Stimulated activated memory B cell treated with anti-CD40 and anti-IgM and Interleukin-4, amounts not matched to agents 10 μg/mL and 1 μg/mL and 100 μg/mL, for 72 hours (primary cell): ENCODE results near the gene HS6ST2.

Source experiments
- ATAC-seq: fragments of 150-1000 bp; cut with Tn5 transposase; 2 replicates; pipeline ENCODE4 v1.10.0; 2021
- H3K27ac Mint-ChIP-seq: one replicate; pipeline ENCODE4 v1.8.0; 2022; ENCODE audit warnings: mild to moderate bottlenecking, mixed read lengths
- H3K27me3 Mint-ChIP-seq: one replicate; pipeline ENCODE4 v1.8.0; 2022; ENCODE audit warnings: mixed read lengths
- H3K36me3 Mint-ChIP-seq: one replicate; pipeline ENCODE4 v1.8.0; 2022; ENCODE audit warnings: mixed read lengths
- H3K4me1 Mint-ChIP-seq: one replicate; pipeline ENCODE4 v1.8.0; 2022; ENCODE audit warnings: mixed read lengths
- H3K4me3 Mint-ChIP-seq: one replicate; pipeline ENCODE4 v1.8.0; 2022; ENCODE audit warnings: mild to moderate bottlenecking, moderate library complexity, mixed read lengths
- H3K9me3 Mint-ChIP-seq: one replicate; pipeline ENCODE4 v1.8.0; 2022; ENCODE audit warnings: mixed read lengths

HS6ST2 gene

GRCh38 chrX:132837967-132838366 is 120.5 kb downstream of the HS6ST2 start:
- Mint-ChIP-seq H3K9me3 (no peaks in the 10 kb centered on the region), H3K4me3 (no peak overlapping the region), H3K4me1 (no peaks in the 10 kb centered on the region), H3K27me3 (no peaks in the 10 kb centered on the region), H3K36me3 (no peaks in the 10 kb centered on the region), H3K27ac (no peak overlapping the region)
- no peak for ATAC-seq

- no peaks in the 10 kb centered on the region for H3K9me3 Mint-ChIP-seq
- ATAC-seq = no peak
- no peaks in the 10 kb centered on the region for H3K36me3 Mint-ChIP-seq
- no peak overlapping the region for H3K27ac Mint-ChIP-seq
- H3K4me1 Mint-ChIP-seq = no peaks in the 10 kb centered on the region
- H3K4me3 Mint-ChIP-seq = no peak overlapping the region
- H3K27me3 Mint-ChIP-seq = no peaks in the 10 kb centered on the region
Observed at GRCh38 chrX:132837126-132837525, 121.3 kb downstream of the HS6ST2 start.

GRCh38 chrX:132836471-132836870 is 122.0 kb downstream of the HS6ST2 start:
- Mint-ChIP-seq H3K27ac (no peak overlapping the region), H3K27me3 (no peaks in the 10 kb centered on the region), H3K4me3 (no peak overlapping the region), H3K36me3 (no peaks in the 10 kb centered on the region), H3K4me1 (no peaks in the 10 kb centered on the region), H3K9me3 (no peaks in the 10 kb centered on the region)
- no peak for ATAC-seq

- H3K4me1 Mint-ChIP-seq = no peaks in the 10 kb centered on the region
- no peaks in the 10 kb centered on the region for H3K27me3 Mint-ChIP-seq
- H3K9me3 Mint-ChIP-seq = no peaks in the 10 kb centered on the region
- no peak for ATAC-seq
- H3K4me3 Mint-ChIP-seq = no peak overlapping the region
- H3K36me3 Mint-ChIP-seq = no peaks in the 10 kb centered on the region
- H3K27ac Mint-ChIP-seq = no peak overlapping the region
Observed at GRCh38 chrX:132834741-132835140, 123.7 kb downstream of the HS6ST2 start.

- no peaks in the 10 kb centered on the region for H3K27me3 Mint-ChIP-seq
Observed at GRCh38 chrX:132834109-132834508, 124.3 kb downstream of the HS6ST2 start.

GRCh38 chrX:132833373-132833772 is 125.1 kb downstream of the HS6ST2 start:
- no peak overlapping the region for H3K4me3 Mint-ChIP-seq
- H3K27ac Mint-ChIP-seq = no peak overlapping the region
- no peaks in the 10 kb centered on the region for H3K4me1 Mint-ChIP-seq
- H3K27me3 Mint-ChIP-seq = no peaks in the 10 kb centered on the region
- no peaks in the 10 kb centered on the region for H3K36me3 Mint-ChIP-seq
- ATAC-seq = no peak
- no peaks in the 10 kb centered on the region for H3K9me3 Mint-ChIP-seq

More at GRCh38 chrX:132834109-132834508, 124.3 kb downstream of the HS6ST2 start:
- Mint-ChIP-seq H3K9me3 (no peaks in the 10 kb centered on the region), H3K4me3 (no peak overlapping the region), H3K27ac (no peak overlapping the region), H3K36me3 (no peaks in the 10 kb centered on the region), H3K4me1 (no peaks in the 10 kb centered on the region)
- no peak for ATAC-seq

GRCh38 chrX:132831336-132831973 is 127.0 kb downstream of the HS6ST2 start:
- ATAC-seq = no peak
- no peaks in the 10 kb centered on the region for H3K4me1 Mint-ChIP-seq

GRCh38 chrX:132822634-132823012 is 135.8 kb downstream of the HS6ST2 start:
- H3K4me1 Mint-ChIP-seq = no peaks in the 10 kb centered on the region
- no peak overlapping the region for H3K4me3 Mint-ChIP-seq
- H3K27me3 Mint-ChIP-seq = no peaks in the 10 kb centered on the region
- H3K27ac Mint-ChIP-seq = no peak overlapping the region
- no peaks in the 10 kb centered on the region for H3K36me3 Mint-ChIP-seq
- ATAC-seq = no peak
- H3K9me3 Mint-ChIP-seq = no peaks in the 10 kb centered on the region

More at GRCh38 chrX:132831336-132831973, 127.0 kb downstream of the HS6ST2 start:
- Mint-ChIP-seq H3K4me3 (no peak overlapping the region), H3K36me3 (no peaks in the 10 kb centered on the region), H3K9me3 (no peaks in the 10 kb centered on the region), H3K27ac (no peak overlapping the region), H3K27me3 (no peaks in the 10 kb centered on the region)

- ATAC-seq = no peak
- H3K27me3 Mint-ChIP-seq = no peaks in the 10 kb centered on the region
Observed at GRCh38 chrX:132821974-132822633, 136.3 kb downstream of the HS6ST2 start.

GRCh38 chrX:132820675-132821074 is 137.8 kb downstream of the HS6ST2 start:
- Mint-ChIP-seq H3K36me3 (no peaks in the 10 kb centered on the region), H3K27me3 (no peaks in the 10 kb centered on the region), H3K4me1 (no peaks in the 10 kb centered on the region), H3K4me3 (no peak overlapping the region), H3K9me3 (no peaks in the 10 kb centered on the region), H3K27ac (no peak overlapping the region)
- no peak for ATAC-seq

More at GRCh38 chrX:132821974-132822633, 136.3 kb downstream of the HS6ST2 start:
- H3K4me3 Mint-ChIP-seq = no peak overlapping the region
- no peak overlapping the region for H3K27ac Mint-ChIP-seq
- no peaks in the 10 kb centered on the region for H3K36me3 Mint-ChIP-seq
- no peaks in the 10 kb centered on the region for H3K4me1 Mint-ChIP-seq
- H3K9me3 Mint-ChIP-seq = no peaks in the 10 kb centered on the region

- Mint-ChIP-seq H3K27me3 (no peaks in the 10 kb centered on the region), H3K4me1 (no peaks in the 10 kb centered on the region), H3K27ac (no peak overlapping the region), H3K36me3 (no peaks in the 10 kb centered on the region), H3K9me3 (no peaks in the 10 kb centered on the region), H3K4me3 (no peak overlapping the region)
- ATAC-seq = no peak
Observed at GRCh38 chrX:132819711-132820264, 138.6 kb downstream of the HS6ST2 start.

GRCh38 chrX:132818638-132819037 is 139.8 kb downstream of the HS6ST2 start:
- H3K4me1 Mint-ChIP-seq = no peaks in the 10 kb centered on the region
- no peaks in the 10 kb centered on the region for H3K36me3 Mint-ChIP-seq
- H3K9me3 Mint-ChIP-seq = no peaks in the 10 kb centered on the region
- no peak overlapping the region for H3K4me3 Mint-ChIP-seq
- no peaks in the 10 kb centered on the region for H3K27me3 Mint-ChIP-seq
- no peak for ATAC-seq
- H3K27ac Mint-ChIP-seq = no peak overlapping the region

GRCh38 chrX:132815643-132816042 is 142.8 kb downstream of the HS6ST2 start:
- Mint-ChIP-seq H3K27me3 (no peaks in the 10 kb centered on the region), H3K4me1 (no peaks in the 10 kb centered on the region), H3K9me3 (no peaks in the 10 kb centered on the region), H3K27ac (no peak overlapping the region), H3K4me3 (no peak overlapping the region), H3K36me3 (no peaks in the 10 kb centered on the region)
- ATAC-seq = no peak

GRCh38 chrX:132810964-132811712 is 147.3 kb downstream of the HS6ST2 start:
- ATAC-seq = no peak
- H3K4me1 Mint-ChIP-seq = no peaks in the 10 kb centered on the region
- no peaks in the 10 kb centered on the region for H3K36me3 Mint-ChIP-seq

GRCh38 chrX:132810488-132810887 is 147.9 kb downstream of the HS6ST2 start:
- ATAC-seq = no peak
- Mint-ChIP-seq H3K27ac (no peak overlapping the region), H3K4me3 (no peak overlapping the region), H3K27me3 (no peaks in the 10 kb centered on the region), H3K36me3 (no peaks in the 10 kb centered on the region), H3K9me3 (no peaks in the 10 kb centered on the region), H3K4me1 (no peaks in the 10 kb centered on the region)

More at GRCh38 chrX:132810964-132811712, 147.3 kb downstream of the HS6ST2 start:
- H3K4me3 Mint-ChIP-seq = no peak overlapping the region
- H3K27ac Mint-ChIP-seq = no peak overlapping the region
- H3K27me3 Mint-ChIP-seq = no peaks in the 10 kb centered on the region
- H3K9me3 Mint-ChIP-seq = no peaks in the 10 kb centered on the region
